HEK293T (cell line): Measurements from ENCODE around the gene CNTLN.
"Not testable (repeated sequence)": the region's sequence is repeated elsewhere in the genome, so short reads cannot be mapped to it uniquely, and the experiment has no call there.

Experiments
- CTCF ChIA-PET: fragments of 350-600 bp; formaldehyde crosslinking; extraction: SDS; loops from one replicate; lab custom pipeline; 2021; ENCODE audit warnings: antibody characterized with exemption, inconsistent platforms; lab: Yijun Ruan, JAX
- POLR2A ChIA-PET: fragments of 350-600 bp; formaldehyde crosslinking; extraction: SDS; loops from one replicate; lab custom pipeline; 2020; ENCODE audit warnings: antibody characterized with exemption, inconsistent platforms; lab: Yijun Ruan, JAX
- DNase-seq: peaks from one replicate; pipeline ENCODE4 v3.0.0; 2012; ENCODE audit warnings: mixed read lengths; ENCODE audit errors: extremely low spot score
- ARNT ChIP-seq: fragments of 450-650 bp; IDR thresholded peaks from 2 replicates; pipeline ENCODE4 v1.6.1; 2017; ENCODE audit warnings: mild to moderate bottlenecking
- BHLHE40 ChIP-seq: fragments of 450-650 bp; IDR thresholded peaks from 2 replicates; pipeline ENCODE4 v1.6.1; 2016; ENCODE audit warnings: mild to moderate bottlenecking, moderate library complexity, borderline replicate concordance
- CTBP1 ChIP-seq: fragments of 450-650 bp; IDR thresholded peaks from 2 replicates; pipeline ENCODE4 v1.6.1; 2016; ENCODE audit warnings: borderline replicate concordance
- ELF4 ChIP-seq: fragments of 450-650 bp; IDR thresholded peaks from 2 replicates; pipeline ENCODE4 v1.6.1; 2017; ENCODE audit warnings: antibody characterized with exemption
- FOXA1 ChIP-seq: fragments of 450-650 bp; IDR thresholded peaks from 2 replicates; pipeline ENCODE4 v1.6.1; 2016; ENCODE audit warnings: mild to moderate bottlenecking
- FOXK2 ChIP-seq: fragments of 450-650 bp; IDR thresholded peaks from 2 replicates; pipeline ENCODE4 v1.6.1; 2016; ENCODE audit warnings: mild to moderate bottlenecking
- FOXM1 ChIP-seq: fragments of 450-650 bp; IDR thresholded peaks from 2 replicates; pipeline ENCODE4 v1.6.1; 2017; ENCODE audit warnings: mild to moderate bottlenecking, borderline replicate concordance
- HDGF ChIP-seq: fragments of 450-650 bp; IDR thresholded peaks from 2 replicates; pipeline ENCODE4 v1.6.1; 2017; ENCODE audit warnings: antibody characterized with exemption, borderline replicate concordance
- L3MBTL2 ChIP-seq: fragments of 450-650 bp; conservative IDR thresholded peaks from 2 replicates; pipeline ENCODE4 v1.6.1; 2016; ENCODE audit warnings: mild to moderate bottlenecking
- LEF1 ChIP-seq: fragments of 450-650 bp; IDR thresholded peaks from 2 replicates; pipeline ENCODE4 v1.6.1; 2017; ENCODE audit warnings: mild to moderate bottlenecking, borderline replicate concordance
- NFRKB ChIP-seq: fragments of 450-650 bp; IDR thresholded peaks from 2 replicates; pipeline ENCODE4 v1.6.1; 2016; ENCODE audit warnings: mild to moderate bottlenecking, moderate library complexity
- PKNOX1 ChIP-seq: fragments of 450-650 bp; IDR thresholded peaks from 2 replicates; pipeline ENCODE4 v1.6.1; 2016
- SP1 ChIP-seq: fragments of 450-650 bp; IDR thresholded peaks from 2 replicates; pipeline ENCODE4 v1.6.1; 2017
- SUZ12 ChIP-seq: fragments of 450-650 bp; IDR thresholded peaks from 2 replicates; pipeline ENCODE4 v1.6.1; 2016; ENCODE audit warnings: mild to moderate bottlenecking
- TARDBP ChIP-seq: fragments of 450-650 bp; IDR thresholded peaks from 2 replicates; pipeline ENCODE4 v1.6.1; 2016
- ZNF384 ChIP-seq: fragments of 450-650 bp; IDR thresholded peaks from 2 replicates; pipeline ENCODE4 v1.6.1; 2016

CNTLN gene

DNA sequence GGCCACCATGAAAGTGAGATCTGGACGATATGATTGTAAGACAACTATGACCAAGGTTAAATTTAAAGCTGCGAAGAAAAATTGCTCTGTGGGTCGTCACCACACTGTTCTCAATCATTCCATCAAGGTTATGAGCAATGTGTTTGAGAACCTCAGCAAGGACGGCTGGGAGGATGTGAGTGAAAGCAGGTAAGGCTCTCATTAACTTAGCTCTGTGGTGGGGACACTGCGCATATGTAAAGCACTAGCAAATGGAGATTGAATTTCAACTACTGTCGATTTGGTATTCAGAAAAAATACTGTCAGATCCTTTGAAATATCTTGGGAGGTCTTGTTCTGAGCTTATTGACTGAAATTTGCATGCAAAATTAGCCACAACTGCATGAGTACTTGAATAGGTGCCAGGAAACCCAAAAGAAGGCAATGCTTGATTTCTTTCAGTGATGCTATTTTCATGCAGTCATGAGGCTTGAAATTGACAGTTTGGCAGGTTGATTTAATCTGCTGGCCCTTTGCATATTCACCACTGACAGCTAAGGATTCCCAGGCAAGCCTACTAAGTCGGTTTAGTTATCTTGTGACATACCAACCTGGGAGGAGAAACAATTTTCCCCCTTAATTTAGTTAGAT is 260.2 kb downstream of the CNTLN start:
- TF ChIP-seq LEF1: no peak
- TF ChIP-seq ELF4: no peak
- TF ChIP-seq PKNOX1: no peak
- TF ChIP-seq ZNF384: no peak
- no peak for TF ChIP-seq TARDBP
- no peak for TF ChIP-seq SUZ12
- TF ChIP-seq FOXK2: no peak
- no peak for DNase-seq
- POLR2A ChIA-PET: no interaction called here
- CTCF ChIA-PET: no interaction called here

DNA sequence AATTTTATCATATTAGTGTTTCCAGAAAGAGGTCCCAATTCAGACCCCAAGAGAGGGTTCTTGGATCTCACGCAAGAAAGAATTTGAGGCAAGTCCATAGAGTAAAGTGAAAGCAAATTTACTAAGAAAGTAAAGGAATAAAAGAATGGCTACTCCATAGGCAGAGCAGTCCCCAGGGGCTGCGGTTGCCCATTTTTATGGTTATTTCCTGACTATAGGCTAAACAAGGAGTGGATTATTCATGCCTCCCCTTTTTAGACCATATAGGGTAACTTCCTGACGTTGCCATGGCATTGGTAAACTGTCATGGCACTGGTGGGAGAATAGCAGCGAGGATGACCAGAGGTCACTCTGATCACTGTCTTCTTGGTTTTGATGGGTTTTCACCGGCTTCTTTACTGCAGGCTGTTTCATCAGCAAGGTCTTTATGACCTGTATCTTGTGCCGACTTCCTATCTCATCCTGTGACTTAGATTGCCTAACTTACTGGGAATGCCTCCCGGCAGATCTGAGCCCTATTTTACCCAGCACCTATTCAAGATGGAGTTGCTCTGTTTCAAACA is 262.4 kb downstream of the CNTLN start:
- POLR2A ChIA-PET, DNase-seq, CTCF ChIA-PET: not testable (repeated sequence)

DNA sequence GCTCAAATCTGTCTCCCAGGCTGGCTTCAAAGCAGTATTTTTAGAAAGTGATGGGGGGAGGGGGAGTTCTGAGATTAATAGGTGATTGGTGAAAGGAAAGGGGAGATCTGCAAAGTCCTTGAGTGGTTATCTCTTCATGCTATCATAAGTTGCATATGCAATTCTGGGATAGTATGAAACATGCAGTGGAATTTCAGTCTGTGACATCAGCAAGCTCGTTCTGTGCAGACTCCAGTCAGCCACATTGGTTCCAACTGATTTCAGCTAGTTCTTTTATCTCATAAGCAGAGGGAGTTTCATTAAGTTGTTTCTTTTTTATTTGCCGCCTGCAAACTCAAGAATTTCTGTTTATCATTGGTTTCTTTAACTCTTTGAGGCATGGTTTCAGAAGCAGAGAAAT is 263.5 kb downstream of the CNTLN start:
- ChIA-PET CTCF (no interaction called here), POLR2A (no interaction called here)
- TF ChIP-seq ARNT: no peak
- no peak for TF ChIP-seq FOXA1
- TF ChIP-seq BHLHE40: no peak
- no peak for TF ChIP-seq SUZ12
- TF ChIP-seq FOXK2: no peak
- TF ChIP-seq L3MBTL2: no peak
- no peak for TF ChIP-seq SP1
- no peak for TF ChIP-seq CTBP1
- DNase-seq: no peak

DNA sequence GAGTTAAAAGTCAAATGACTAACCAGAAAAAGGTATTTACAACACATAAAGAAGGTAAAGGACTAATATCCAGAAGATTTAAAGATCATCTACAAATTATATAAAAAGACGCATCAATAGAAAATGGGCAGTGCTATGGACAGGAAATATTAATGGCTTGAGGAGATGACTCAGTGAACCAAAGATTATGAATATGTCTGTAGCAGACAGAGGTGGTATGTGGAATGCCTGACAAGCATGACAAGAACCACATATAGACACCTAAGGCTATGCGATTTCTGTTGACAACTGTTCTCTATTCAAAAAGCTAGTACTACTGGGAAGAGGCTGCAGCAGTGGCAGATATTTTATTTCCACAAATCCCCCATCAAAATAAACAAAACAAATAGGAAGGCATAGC is 267.0 kb downstream of the CNTLN start:
- ChIA-PET POLR2A (no interaction called here), CTCF (interaction anchor here (1.2 kb wide), 1 partner anchor 339 kb away, joined by 3 read pairs; no protein-coding TSS in a partner anchor)
- no peak for TF ChIP-seq SUZ12
- no peak for TF ChIP-seq CTBP1
- TF ChIP-seq SP1: no peak
- TF ChIP-seq BHLHE40: no peak
- TF ChIP-seq ZNF384: no peak
- no peak for TF ChIP-seq FOXM1
- no peak for TF ChIP-seq ARNT
- TF ChIP-seq NFRKB: no peak
- TF ChIP-seq L3MBTL2: no peak
- no peak for TF ChIP-seq PKNOX1
- TF ChIP-seq HDGF: no peak
- no peak for TF ChIP-seq LEF1
- TF ChIP-seq ELF4: no peak
- TF ChIP-seq FOXA1: no peak
- TF ChIP-seq FOXK2: no peak
- no peak for TF ChIP-seq TARDBP

GRCh38 chr9:17402309-17402708 is 267.5 kb downstream of the CNTLN start:
- ChIA-PET POLR2A (no interaction called here), CTCF (interaction anchor here (1.2 kb wide), 1 partner anchor 339 kb away, joined by 3 read pairs; no protein-coding TSS in a partner anchor)
- no peak for TF ChIP-seq ZNF384
- peak; percentile 5 for DNase-seq

More for the DNA sequence above, 267.0 kb downstream of the CNTLN start:
- no peak for DNase-seq

DNA sequence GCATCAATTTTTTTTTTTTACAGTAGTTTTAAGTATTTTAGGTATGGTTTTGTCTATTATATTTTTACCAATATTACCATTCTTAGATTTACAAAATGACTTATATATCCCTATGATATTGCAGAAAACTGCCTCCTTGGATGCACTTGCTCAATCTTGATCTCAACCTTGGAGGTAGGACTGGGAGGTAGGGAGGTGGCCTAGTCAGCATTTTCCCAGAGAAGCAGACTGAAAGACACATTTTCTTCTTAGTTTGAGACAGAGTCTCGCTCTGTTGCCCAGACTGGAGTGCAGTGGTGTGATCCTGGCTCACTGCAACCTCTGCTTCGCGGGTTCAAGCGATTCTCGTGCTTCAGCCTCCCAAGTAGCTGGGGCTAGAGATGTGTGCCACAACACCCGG is 268.7 kb downstream of the CNTLN start:
- no peak for DNase-seq
- no peak for TF ChIP-seq ARNT
- POLR2A ChIA-PET: no interaction called here
- CTCF ChIA-PET: no interaction called here

DNA sequence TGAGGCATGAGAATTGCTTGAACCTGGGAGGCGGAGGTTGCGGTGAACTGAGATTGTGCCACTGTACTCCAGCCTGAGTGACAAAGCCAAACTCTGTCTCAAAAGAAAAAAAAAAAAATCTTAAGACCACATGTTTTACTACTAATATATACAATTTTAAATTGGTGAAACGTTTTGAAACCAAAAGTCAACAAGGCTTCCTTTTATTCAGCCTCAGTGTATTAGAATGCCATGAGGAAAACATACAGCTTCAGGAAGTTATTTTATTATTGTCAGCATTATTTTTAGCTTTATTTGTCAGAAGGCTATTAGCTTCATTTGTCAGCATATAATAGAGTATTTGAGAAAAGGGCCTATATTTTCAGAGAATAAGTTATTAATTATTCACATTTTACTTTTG is 280.1 kb downstream of the CNTLN start:
- ChIA-PET CTCF (no interaction called here), POLR2A (no interaction called here)
- no peak for DNase-seq
- no peak for TF ChIP-seq FOXK2
- no peak for TF ChIP-seq SP1
- TF ChIP-seq L3MBTL2: no peak
- no peak for TF ChIP-seq CTBP1
- no peak for TF ChIP-seq BHLHE40
- no peak for TF ChIP-seq LEF1
- TF ChIP-seq HDGF: no peak

DNA sequence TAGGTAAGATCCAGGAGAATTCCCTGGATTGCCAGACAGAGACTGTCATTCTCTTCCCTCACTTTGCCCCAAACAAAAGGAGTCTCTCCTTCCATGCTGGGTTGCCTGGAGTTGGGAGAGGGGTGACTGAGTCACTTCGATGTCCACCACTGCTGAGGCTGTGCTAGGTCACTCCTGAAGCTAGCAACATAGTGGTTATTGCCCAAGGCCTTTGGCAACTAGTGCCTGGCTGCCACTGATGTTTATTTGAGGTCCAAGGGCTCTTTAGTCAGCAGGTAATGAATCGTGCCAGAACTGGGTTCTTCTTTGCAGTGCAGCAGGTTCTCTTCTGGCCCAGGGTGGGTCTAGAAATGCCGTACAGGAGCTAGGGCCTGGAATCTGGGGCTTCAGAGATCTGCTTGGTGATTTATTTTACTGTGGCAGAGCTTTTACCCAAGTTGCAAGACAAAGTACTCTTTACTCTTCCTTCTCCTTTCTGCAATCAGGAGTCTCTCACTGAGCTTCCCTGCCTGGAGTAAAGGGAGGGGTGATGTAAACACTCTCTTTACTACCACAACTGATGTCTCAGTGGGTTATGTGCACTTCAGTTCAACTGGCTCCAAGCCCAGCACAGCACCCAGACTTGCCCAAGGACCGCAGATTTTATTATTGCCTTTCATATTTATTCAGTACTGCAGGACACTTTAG is 288.3 kb downstream of the CNTLN start:
- DNase-seq: no peak
- ChIA-PET POLR2A (no interaction called here), CTCF (interaction anchor here (1.0 kb wide), 1 partner anchor 360 kb away, joined by 3 read pairs; no protein-coding TSS in a partner anchor)
- TF ChIP-seq CTBP1: no peak
- no peak for TF ChIP-seq SUZ12
- TF ChIP-seq PKNOX1: no peak
